Temporal lobe (tissue), 1 donor: ENCODE measurements around the gene KNSTRN. TPM values are rescaled to one million over a fixed set of nuclear protein-coding genes. Genes with fewer than 3 reads are reported as not detected.

Source experiments
- total RNA-seq: library from RNA; depleted of rRNA; stranded (reverse); fragments of >200 nt; gene quantifications from one replicate; pipeline ENCODE4 v1.2.3, GENCODE V29; 2014

KNSTRN gene
- total RNA-seq, 1 donor from 2014 or later, result 15.0 TPM

Other genes starting within 250 kb of the KNSTRN start
- 3.0 TPM for gene BUB1B, start 221.7 kb upstream of the KNSTRN start, total RNA-seq
- gene PAK6, start 143.7 kb upstream of the KNSTRN start, total RNA-seq, result 14.3 TPM
- 0.49 TPM for gene ANKRD63, start 99.7 kb upstream of the KNSTRN start, total RNA-seq
- gene PLCB2, start 74.8 kb upstream of the KNSTRN start, total RNA-seq, result 3.0 TPM
- 11.3 TPM for gene INAFM2, start 59.0 kb upstream of the KNSTRN start, total RNA-seq
- gene CCDC9B, start 41.8 kb upstream of the KNSTRN start, total RNA-seq, result 1.5 TPM
- gene PHGR1, start 31.7 kb upstream of the KNSTRN start, total RNA-seq, result not detected
- gene DISP2, start 24.5 kb upstream of the KNSTRN start, total RNA-seq, result 20.9 TPM
- 27.0 TPM for gene IVD, start 23.1 kb downstream of the KNSTRN start, total RNA-seq
- 7.6 TPM for gene BAHD1, start 58.2 kb downstream of the KNSTRN start, total RNA-seq
- 2.0 TPM for gene CHST14, start 88.3 kb downstream of the KNSTRN start, total RNA-seq
- gene CCDC32, start 182.3 kb downstream of the KNSTRN start, total RNA-seq, result 23.8 TPM
- gene RPUSD2, start 186.6 kb downstream of the KNSTRN start, total RNA-seq, result 8.1 TPM
- gene KNL1, start 211.5 kb downstream of the KNSTRN start, total RNA-seq, result 3.7 TPM